Esophagus squamous epithelium (tissue), 4 donors: Measurements from ENCODE around the gene COL1A1.

Experiments used
- POLR2A ChIP-seq, 4 donors: fragments of 450-650 bp; IDR thresholded peaks; one replicate each; pipeline ENCODE4 v1.6.1; 2017; ENCODE audit warnings: antibody characterized with exemption in 4 of 4, mild to moderate bottlenecking in 4 of 4, moderate library complexity in 3 of 4
- TF ChIP-seq, protein P1 (sequence below), 6 experiments: fragments of 450-650 bp in 4 of 6; fragments of 200-600 bp in 2 of 6; sonication (generic) in 2 of 6; IDR thresholded peaks; one replicate each; pipeline ENCODE4 v1.5.1; 2016 to 2019; ENCODE audit warnings: antibody characterized with exemption in 6 of 6, mild to moderate bottlenecking in 4 of 6, moderate library complexity in 4 of 6

DNA sequence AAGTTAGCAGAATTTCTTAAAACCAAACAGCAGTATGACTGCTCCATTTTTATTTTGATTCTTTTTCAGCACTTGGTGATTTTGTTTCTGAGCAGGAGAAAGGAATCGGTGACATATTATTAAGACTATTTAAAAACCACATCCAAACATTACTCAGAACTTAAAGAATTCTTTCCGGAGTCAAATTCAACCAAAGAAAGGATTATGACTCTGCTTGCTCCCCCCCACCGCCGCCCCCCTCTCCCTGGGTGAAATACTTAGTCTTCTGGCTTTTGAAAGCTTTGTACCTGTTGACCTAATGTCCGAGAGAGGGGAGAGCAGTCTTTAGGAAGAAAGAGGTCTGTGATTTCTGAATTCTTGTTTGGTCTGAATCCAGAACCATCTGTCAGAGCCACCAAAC, 17.9 kb upstream of the COL1A1 start:
- TF ChIP-seq, protein P1, sequence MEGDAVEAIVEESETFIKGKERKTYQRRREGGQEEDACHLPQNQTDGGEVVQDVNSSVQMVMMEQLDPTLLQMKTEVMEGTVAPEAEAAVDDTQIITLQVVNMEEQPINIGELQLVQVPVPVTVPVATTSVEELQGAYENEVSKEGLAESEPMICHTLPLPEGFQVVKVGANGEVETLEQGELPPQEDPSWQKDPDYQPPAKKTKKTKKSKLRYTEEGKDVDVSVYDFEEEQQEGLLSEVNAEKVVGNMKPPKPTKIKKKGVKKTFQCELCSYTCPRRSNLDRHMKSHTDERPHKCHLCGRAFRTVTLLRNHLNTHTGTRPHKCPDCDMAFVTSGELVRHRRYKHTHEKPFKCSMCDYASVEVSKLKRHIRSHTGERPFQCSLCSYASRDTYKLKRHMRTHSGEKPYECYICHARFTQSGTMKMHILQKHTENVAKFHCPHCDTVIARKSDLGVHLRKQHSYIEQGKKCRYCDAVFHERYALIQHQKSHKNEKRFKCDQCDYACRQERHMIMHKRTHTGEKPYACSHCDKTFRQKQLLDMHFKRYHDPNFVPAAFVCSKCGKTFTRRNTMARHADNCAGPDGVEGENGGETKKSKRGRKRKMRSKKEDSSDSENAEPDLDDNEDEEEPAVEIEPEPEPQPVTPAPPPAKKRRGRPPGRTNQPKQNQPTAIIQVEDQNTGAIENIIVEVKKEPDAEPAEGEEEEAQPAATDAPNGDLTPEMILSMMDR (IDR thresholded peaks at IDR 0.05), result no peak
- no peak for TF ChIP-seq POLR2A (IDR thresholded peaks at IDR 0.05)
